WTC11 (cell line): ENCODE results near the gene DLL4. TPM values are rescaled to one million over a fixed set of nuclear protein-coding genes. Genes with fewer than 3 reads are reported as not detected.

ENCODE experiments used
- ATAC-seq: fragments of 200-7000 bp; cut with Tn5 transposase; 2 replicates; pipeline ENCODE4 v1.10.0; 2021; ENCODE audit warnings: mild to moderate bottlenecking, moderate library complexity
- CTCF ChIA-PET: fragments of 300-600 bp; sonication (Branson Sonifier 250); formaldehyde crosslinking; loops from one replicate; lab custom pipeline; 2021; ENCODE audit warnings: antibody characterized with exemption; lab: Charles Lee
- POLR2A ChIA-PET: fragments of 350-600 bp; sonication (Branson Sonifier 250); formaldehyde crosslinking; loops from one replicate; lab custom pipeline; 2021; ENCODE audit warnings: antibody characterized with exemption; lab: Charles Lee
- DNase-seq: peaks from one replicate; pipeline ENCODE4 v3.0.0; 2021; ENCODE audit warnings: low spot score
- H3K27ac Mint-ChIP-seq: 2 replicates; pipeline ENCODE4 v1.8.0; 2021; ENCODE audit warnings: mixed read lengths
- H3K27me3 Mint-ChIP-seq: 2 replicates; pipeline ENCODE4 v1.8.0; 2021; ENCODE audit warnings: low read depth, mild to moderate bottlenecking, moderate library complexity, mixed read lengths
- H3K36me3 Mint-ChIP-seq: 2 replicates; pipeline ENCODE4 v1.8.0; 2021; ENCODE audit warnings: mixed read lengths
- H3K4me1 Mint-ChIP-seq: 2 replicates; pipeline ENCODE4 v1.8.0; 2022; ENCODE audit warnings: mixed read lengths
- H3K4me3 Mint-ChIP-seq: 2 replicates; pipeline ENCODE4 v1.8.0; 2021; ENCODE audit warnings: mild to moderate bottlenecking, moderate library complexity, mixed read lengths
- H3K9me3 Mint-ChIP-seq: 2 replicates; pipeline ENCODE4 v1.8.0; 2021; ENCODE audit warnings: mixed read lengths
- ATF1 ChIP-seq: sonication (generic); formaldehyde crosslinking; IDR thresholded peaks from 2 replicates; pipeline ENCODE4 v1.8.1; 2023; ENCODE audit warnings: mild to moderate bottlenecking, moderate library complexity, missing genetic modification reagents
- CREM ChIP-seq: sonication (generic); formaldehyde crosslinking; IDR thresholded peaks from 2 replicates; pipeline ENCODE4 v1.8.1; 2022; ENCODE audit warnings: mild to moderate bottlenecking, missing genetic modification reagents, moderate library complexity
- ELF4 ChIP-seq: sonication (generic); formaldehyde crosslinking; IDR thresholded peaks from 2 replicates; pipeline ENCODE4 v1.8.1; 2022; ENCODE audit warnings: low read depth, mild to moderate bottlenecking, moderate library complexity, missing genetic modification reagents
- EMX1 ChIP-seq: fragments of 250-450 bp; sonication (Bioruptor Pico); IDR thresholded peaks from 2 replicates; pipeline ENCODE4 v1.8.0; 2021; ENCODE audit warnings: mild to moderate bottlenecking
- FOXK1 ChIP-seq: sonication (generic); formaldehyde crosslinking; IDR thresholded peaks from 2 replicates; pipeline ENCODE4 v1.8.0; 2022; ENCODE audit warnings: mild to moderate bottlenecking, moderate library complexity, missing genetic modification reagents
- HMGA2 ChIP-seq: fragments of 250-450 bp; sonication (Bioruptor Pico); IDR thresholded peaks from 2 replicates; pipeline ENCODE4 v1.4.0; 2021; ENCODE audit warnings: mild to moderate bottlenecking, moderate library complexity
- IRF2 ChIP-seq: sonication (generic); formaldehyde crosslinking; IDR thresholded peaks from 2 replicates; pipeline ENCODE4 v1.8.0; 2022; ENCODE audit warnings: low read depth, missing genetic modification reagents, borderline replicate concordance
- JAZF1 ChIP-seq: fragments of 250-450 bp; sonication (Bioruptor Pico); IDR thresholded peaks from 2 replicates; pipeline ENCODE4 v1.9.0; 2021; ENCODE audit warnings: moderate library complexity, mild to moderate bottlenecking, inconsistent platforms
- MXD4 ChIP-seq: fragments of 250-450 bp; sonication (Bioruptor Pico); IDR thresholded peaks from 2 replicates; pipeline ENCODE4 v1.8.0; 2021; ENCODE audit warnings: mild to moderate bottlenecking, moderate library complexity, borderline replicate concordance
- NFATC4 ChIP-seq: fragments of 250-450 bp; sonication (Bioruptor Pico); IDR thresholded peaks from 2 replicates; pipeline ENCODE4 v1.9.0; 2021; ENCODE audit warnings: mild to moderate bottlenecking
- PRRX2 ChIP-seq: fragments of 250-450 bp; sonication (Bioruptor Pico); IDR thresholded peaks from 2 replicates; pipeline ENCODE4 v1.8.0; 2021; ENCODE audit warnings: mild to moderate bottlenecking
- RELA ChIP-seq: sonication (generic); formaldehyde crosslinking; IDR thresholded peaks from 2 replicates; pipeline ENCODE4 v1.8.1; 2022; ENCODE audit warnings: missing genetic modification reagents, mild to moderate bottlenecking, borderline replicate concordance
- TEAD1 ChIP-seq: sonication (generic); formaldehyde crosslinking; IDR thresholded peaks from 2 replicates; pipeline ENCODE4 v1.8.0; 2022; ENCODE audit warnings: mild to moderate bottlenecking, missing genetic modification reagents
- TEAD4 ChIP-seq: sonication (generic); formaldehyde crosslinking; IDR thresholded peaks from 2 replicates; pipeline ENCODE4 v1.8.0; 2022; ENCODE audit warnings: mild to moderate bottlenecking, missing genetic modification reagents
- ZNF138 ChIP-seq: sonication (generic); formaldehyde crosslinking; conservative IDR thresholded peaks from 2 replicates; pipeline ENCODE4 v1.8.1; 2022; ENCODE audit warnings: mild to moderate bottlenecking, moderate library complexity, missing genetic modification reagents
- ZNF263 ChIP-seq: sonication (generic); formaldehyde crosslinking; IDR thresholded peaks from 2 replicates; pipeline ENCODE4 v1.8.1; 2022; ENCODE audit warnings: low read depth, mild to moderate bottlenecking, moderate library complexity, missing genetic modification reagents
- ZNF416 ChIP-seq: fragments of 250-450 bp; sonication (Bioruptor Pico); IDR thresholded peaks from 2 replicates; pipeline ENCODE4 v1.9.0; 2021; ENCODE audit warnings: mild to moderate bottlenecking, inconsistent platforms
- ZNF423 ChIP-seq: fragments of 250-450 bp; sonication (Bioruptor Pico); IDR thresholded peaks from 2 replicates; pipeline ENCODE4 v2.1.2; 2022; ENCODE audit warnings: mild to moderate bottlenecking, moderate library complexity
- total RNA-seq: library from RNA; stranded (reverse); gene quantifications from 3 replicates; pipeline ENCODE4 v1.2.3, GENCODE V29; 2021
- TF ChIP-seq, protein P1 (sequence below): sonication (generic); formaldehyde crosslinking; IDR thresholded peaks from 2 replicates; pipeline ENCODE4 v1.8.1; 2023; ENCODE audit warnings: mild to moderate bottlenecking, missing genetic modification reagents, moderate library complexity
- TF ChIP-seq, protein P2 (sequence below): sonication (generic); formaldehyde crosslinking; IDR thresholded peaks from 2 replicates; pipeline ENCODE4 v1.8.0; 2022; ENCODE audit warnings: mild to moderate bottlenecking, missing genetic modification reagents
- TF ChIP-seq, protein P3 (sequence below): fragments of 250-450 bp; sonication (Bioruptor Pico); IDR thresholded peaks from 2 replicates; pipeline ENCODE4 v1.8.0; 2021; ENCODE audit warnings: mild to moderate bottlenecking
- TF ChIP-seq, protein P4 (sequence below): sonication (generic); formaldehyde crosslinking; IDR thresholded peaks from 2 replicates; pipeline ENCODE4 v1.8.1; 2023; ENCODE audit warnings: mild to moderate bottlenecking, missing genetic modification reagents, moderate library complexity
- TF ChIP-seq, protein P5 (sequence below): sonication (generic); formaldehyde crosslinking; IDR thresholded peaks from 2 replicates; pipeline ENCODE4 v1.8.1; 2022; ENCODE audit warnings: low read depth, missing genetic modification reagents, borderline replicate concordance
- TF ChIP-seq, protein P6 (sequence below): sonication (generic); formaldehyde crosslinking; conservative IDR thresholded peaks from 2 replicates; pipeline ENCODE4 v1.8.1; 2022; ENCODE audit warnings: mild to moderate bottlenecking, missing genetic modification reagents
- TF ChIP-seq, protein P7 (sequence below): sonication (generic); formaldehyde crosslinking; IDR thresholded peaks from 2 replicates; pipeline ENCODE4 v1.8.0; 2022; ENCODE audit warnings: mild to moderate bottlenecking, missing genetic modification reagents

The DLL4 gene
- total RNA-seq, 1 experiment from 2014 or later, result 0.94 TPM

DNA sequence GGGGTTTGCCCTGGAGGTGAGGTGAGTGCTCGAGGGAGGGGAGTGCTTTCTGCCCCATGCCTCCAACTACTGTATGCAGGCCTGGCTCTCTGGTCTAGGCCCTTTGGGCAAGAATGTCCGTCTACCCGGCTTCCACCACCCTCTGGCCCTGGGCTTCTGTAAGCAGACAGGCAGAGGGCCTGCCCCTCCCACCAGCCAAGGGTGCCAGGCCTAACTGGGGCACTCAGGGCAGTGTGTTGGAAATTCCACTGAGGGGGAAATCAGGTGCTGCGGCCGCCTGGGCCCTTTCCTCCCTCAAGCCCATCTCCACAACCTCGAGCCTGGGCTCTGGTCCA is 9.4 kb downstream of the DLL4 start (continued):
- TF ChIP-seq RELA, result no peak
- TF ChIP-seq PRRX2 (CRISPR knock-in tag), result no peak
- no peak for TF ChIP-seq IRF2 (CRISPR knock-in tag)

DNA sequence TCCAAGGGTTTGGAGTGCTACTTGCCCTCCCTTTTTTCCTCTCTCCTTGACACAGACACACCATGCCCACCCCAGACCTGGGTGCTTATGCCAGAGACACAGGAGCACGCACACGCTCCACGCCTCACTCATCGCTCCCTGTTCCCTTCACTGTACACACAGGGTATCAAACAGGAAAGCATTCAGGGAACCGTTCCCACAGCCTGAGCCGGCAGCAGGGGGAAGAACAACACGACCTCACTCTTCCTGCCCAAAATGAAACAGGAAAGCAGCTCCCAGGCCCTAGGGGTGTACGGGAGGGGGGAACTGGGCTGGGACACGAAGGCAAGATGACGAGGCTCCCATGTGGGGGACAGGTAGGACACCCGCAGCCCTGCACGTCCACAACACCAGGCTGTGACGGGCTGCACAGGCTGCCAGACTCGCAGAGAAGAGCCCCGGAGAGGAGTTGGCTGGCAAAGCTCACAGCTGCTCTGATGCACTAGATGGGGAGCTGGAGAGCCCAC is 11.2 kb downstream of the DLL4 start:
- TF ChIP-seq MXD4 (CRISPR knock-in tag) (no peak), ELF4 (no peak), JAZF1 (no peak), CREM (no peak), ZNF138 (no peak), ZNF416 (CRISPR knock-in tag) (no peak), ATF1 (CRISPR knock-in tag) (no peak), HMGA2 (no peak), TEAD1 (CRISPR knock-in tag) (no peak), ZNF423 (CRISPR knock-in tag) (no peak), EMX1 (CRISPR knock-in tag) (no peak)
- TF ChIP-seq, protein P1, sequence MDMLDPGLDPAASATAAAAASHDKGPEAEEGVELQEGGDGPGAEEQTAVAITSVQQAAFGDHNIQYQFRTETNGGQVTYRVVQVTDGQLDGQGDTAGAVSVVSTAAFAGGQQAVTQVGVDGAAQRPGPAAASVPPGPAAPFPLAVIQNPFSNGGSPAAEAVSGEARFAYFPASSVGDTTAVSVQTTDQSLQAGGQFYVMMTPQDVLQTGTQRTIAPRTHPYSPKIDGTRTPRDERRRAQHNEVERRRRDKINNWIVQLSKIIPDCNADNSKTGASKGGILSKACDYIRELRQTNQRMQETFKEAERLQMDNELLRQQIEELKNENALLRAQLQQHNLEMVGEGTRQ (CRISPR knock-in tag), result no peak
- TF ChIP-seq, protein P2, sequence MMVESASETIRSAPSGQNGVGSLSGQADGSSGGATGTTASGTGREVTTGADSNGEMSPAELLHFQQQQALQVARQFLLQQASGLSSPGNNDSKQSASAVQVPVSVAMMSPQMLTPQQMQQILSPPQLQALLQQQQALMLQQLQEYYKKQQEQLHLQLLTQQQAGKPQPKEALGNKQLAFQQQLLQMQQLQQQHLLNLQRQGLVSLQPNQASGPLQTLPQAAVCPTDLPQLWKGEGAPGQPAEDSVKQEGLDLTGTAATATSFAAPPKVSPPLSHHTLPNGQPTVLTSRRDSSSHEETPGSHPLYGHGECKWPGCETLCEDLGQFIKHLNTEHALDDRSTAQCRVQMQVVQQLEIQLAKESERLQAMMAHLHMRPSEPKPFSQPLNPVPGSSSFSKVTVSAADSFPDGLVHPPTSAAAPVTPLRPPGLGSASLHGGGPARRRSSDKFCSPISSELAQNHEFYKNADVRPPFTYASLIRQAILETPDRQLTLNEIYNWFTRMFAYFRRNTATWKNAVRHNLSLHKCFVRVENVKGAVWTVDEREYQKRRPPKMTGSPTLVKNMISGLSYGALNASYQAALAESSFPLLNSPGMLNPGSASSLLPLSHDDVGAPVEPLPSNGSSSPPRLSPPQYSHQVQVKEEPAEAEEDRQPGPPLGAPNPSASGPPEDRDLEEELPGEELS (CRISPR knock-in tag), result no peak
- TF ChIP-seq, all 79 proteins: peak for 0
- ATAC-seq (no peak), DNase-seq (no peak)
- POLR2A ChIA-PET, result interaction anchor here (2.9 to 5.0 kb wide), 2 partner anchors 11 to 13 kb away, joined by 43 to 80 read pairs; partner anchors contain the start of genes CHAC1 and DLL4
- Mint-ChIP-seq H3K9me3 (no peaks in the 10 kb centered on the region), H3K27me3 (peaks cover 36% of the 10 kb centered on the region), H3K27ac (no peak overlapping the region), H3K36me3 (no peaks in the 10 kb centered on the region), H3K4me1 (peaks cover 25% of the 10 kb centered on the region), H3K4me3 (peak overlapping the region; percentile 16; the same call in 1 of the 2 replicates)
- CTCF ChIA-PET, result interaction anchor here (1.3 to 6.5 kb wide), 11 partner anchors 13 to 175 kb away, joined by 4 to 203 read pairs (median 24); partner anchors contain the start of genes CHAC1, DLL4 and VPS18

DNA sequence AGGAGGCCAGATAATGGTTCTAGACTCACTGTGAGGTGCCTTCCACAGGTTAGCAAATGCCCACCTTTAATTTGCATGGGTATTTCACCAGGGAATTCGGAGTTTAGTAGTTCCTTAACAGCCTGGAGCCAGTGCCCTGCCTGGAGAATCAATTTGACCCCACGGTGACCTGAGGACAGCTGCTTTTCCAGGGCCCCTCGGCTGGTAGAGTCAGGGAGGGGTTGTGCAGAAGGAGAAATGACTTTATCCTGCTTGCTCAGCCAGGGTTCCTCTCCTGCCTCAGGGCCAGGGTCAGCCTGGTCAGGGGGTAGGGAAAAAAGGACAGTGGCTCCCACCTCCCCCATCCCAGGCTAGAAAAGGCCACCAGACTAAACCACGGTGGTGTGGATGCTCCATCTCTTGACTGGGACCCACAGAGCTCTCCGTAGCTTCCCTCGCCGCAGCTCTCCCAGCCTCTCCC is 12.0 kb downstream of the DLL4 start:
- Mint-ChIP-seq H3K36me3 (no peaks in the 10 kb centered on the region), H3K9me3 (no peaks in the 10 kb centered on the region), H3K4me3 (peak overlapping the region; percentile 62), H3K4me1 (peaks cover 25% of the 10 kb centered on the region), H3K27me3 (peaks cover 36% of the 10 kb centered on the region), H3K27ac (no peak overlapping the region)
- ATAC-seq (peak; percentile 7; the same call in 1 of the 2 replicates), DNase-seq (no peak)
- CTCF ChIA-PET, result interaction anchor here (0.6 to 6.5 kb wide), 39 partner anchors 13 to 376 kb away, joined by 3 to 203 read pairs (median 4); partner anchors contain the start of genes CCDC32, CHAC1, CHP1 and DLL4
- POLR2A ChIA-PET, result interaction anchor here (0.6 to 5.0 kb wide), 6 partner anchors 12 to 95 kb away, joined by 4 to 80 read pairs (median 12); partner anchors contain the start of genes CHAC1 and DLL4
- TF ChIP-seq TEAD1 (CRISPR knock-in tag) (no peak), TEAD4 (CRISPR knock-in tag) (no peak), ZNF416 (CRISPR knock-in tag) (no peak), CREM (no peak), ZNF263 (no peak), NFATC4 (CRISPR knock-in tag) (no peak), FOXK1 (CRISPR knock-in tag) (no peak)
- TF ChIP-seq, protein P3, sequence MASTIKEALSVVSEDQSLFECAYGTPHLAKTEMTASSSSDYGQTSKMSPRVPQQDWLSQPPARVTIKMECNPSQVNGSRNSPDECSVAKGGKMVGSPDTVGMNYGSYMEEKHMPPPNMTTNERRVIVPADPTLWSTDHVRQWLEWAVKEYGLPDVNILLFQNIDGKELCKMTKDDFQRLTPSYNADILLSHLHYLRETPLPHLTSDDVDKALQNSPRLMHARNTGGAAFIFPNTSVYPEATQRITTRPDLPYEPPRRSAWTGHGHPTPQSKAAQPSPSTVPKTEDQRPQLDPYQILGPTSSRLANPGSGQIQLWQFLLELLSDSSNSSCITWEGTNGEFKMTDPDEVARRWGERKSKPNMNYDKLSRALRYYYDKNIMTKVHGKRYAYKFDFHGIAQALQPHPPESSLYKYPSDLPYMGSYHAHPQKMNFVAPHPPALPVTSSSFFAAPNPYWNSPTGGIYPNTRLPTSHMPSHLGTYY, result no peak
- TF ChIP-seq, protein P4, sequence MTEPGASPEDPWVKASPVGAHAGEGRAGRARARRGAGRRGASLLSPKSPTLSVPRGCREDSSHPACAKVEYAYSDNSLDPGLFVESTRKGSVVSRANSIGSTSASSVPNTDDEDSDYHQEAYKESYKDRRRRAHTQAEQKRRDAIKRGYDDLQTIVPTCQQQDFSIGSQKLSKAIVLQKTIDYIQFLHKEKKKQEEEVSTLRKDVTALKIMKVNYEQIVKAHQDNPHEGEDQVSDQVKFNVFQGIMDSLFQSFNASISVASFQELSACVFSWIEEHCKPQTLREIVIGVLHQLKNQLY (CRISPR knock-in tag), result no peak
- TF ChIP-seq, protein P5, sequence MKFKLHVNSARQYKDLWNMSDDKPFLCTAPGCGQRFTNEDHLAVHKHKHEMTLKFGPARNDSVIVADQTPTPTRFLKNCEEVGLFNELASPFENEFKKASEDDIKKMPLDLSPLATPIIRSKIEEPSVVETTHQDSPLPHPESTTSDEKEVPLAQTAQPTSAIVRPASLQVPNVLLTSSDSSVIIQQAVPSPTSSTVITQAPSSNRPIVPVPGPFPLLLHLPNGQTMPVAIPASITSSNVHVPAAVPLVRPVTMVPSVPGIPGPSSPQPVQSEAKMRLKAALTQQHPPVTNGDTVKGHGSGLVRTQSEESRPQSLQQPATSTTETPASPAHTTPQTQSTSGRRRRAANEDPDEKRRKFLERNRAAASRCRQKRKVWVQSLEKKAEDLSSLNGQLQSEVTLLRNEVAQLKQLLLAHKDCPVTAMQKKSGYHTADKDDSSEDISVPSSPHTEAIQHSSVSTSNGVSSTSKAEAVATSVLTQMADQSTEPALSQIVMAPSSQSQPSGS (CRISPR knock-in tag), result no peak
- TF ChIP-seq, protein P6, sequence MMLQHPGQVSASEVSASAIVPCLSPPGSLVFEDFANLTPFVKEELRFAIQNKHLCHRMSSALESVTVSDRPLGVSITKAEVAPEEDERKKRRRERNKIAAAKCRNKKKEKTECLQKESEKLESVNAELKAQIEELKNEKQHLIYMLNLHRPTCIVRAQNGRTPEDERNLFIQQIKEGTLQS (CRISPR knock-in tag), result no peak
- TF ChIP-seq, protein P7, sequence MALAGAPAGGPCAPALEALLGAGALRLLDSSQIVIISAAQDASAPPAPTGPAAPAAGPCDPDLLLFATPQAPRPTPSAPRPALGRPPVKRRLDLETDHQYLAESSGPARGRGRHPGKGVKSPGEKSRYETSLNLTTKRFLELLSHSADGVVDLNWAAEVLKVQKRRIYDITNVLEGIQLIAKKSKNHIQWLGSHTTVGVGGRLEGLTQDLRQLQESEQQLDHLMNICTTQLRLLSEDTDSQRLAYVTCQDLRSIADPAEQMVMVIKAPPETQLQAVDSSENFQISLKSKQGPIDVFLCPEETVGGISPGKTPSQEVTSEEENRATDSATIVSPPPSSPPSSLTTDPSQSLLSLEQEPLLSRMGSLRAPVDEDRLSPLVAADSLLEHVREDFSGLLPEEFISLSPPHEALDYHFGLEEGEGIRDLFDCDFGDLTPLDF (CRISPR knock-in tag), result no peak
